Measurements from ENCODE around the gene KRTAP10-5. TPM values are rescaled to one million over a fixed set of nuclear protein-coding genes. Genes with fewer than 3 reads are reported as not detected.
"Not testable (repeated sequence)": the region's sequence is repeated elsewhere in the genome, so short reads cannot be mapped to it uniquely, and the experiment has no call there.

KRTAP10-5 gene
- total RNA-seq, 4 donors from 2014 or later, result not detected

DNA sequence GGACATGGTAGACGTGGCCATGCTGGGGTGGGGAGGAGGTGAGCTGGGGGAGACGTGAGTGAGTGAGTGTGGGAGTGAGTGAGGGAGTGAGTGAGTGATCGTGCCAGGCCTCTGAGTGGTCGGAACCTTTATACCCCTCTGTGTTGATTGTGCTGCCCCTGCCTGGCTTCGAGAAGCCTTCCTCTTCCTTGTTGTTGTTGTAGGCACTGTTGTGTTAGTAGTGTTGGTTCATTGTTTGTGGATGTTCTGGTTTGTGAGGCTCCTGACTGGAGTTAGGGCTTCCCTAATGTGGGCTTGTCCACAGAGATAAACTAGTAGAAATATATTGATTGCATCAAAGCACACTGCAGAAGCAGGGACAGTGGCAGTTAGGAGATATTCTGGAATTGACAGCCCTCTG lies 21.7 kb downstream of the KRTAP10-5 start, which contains the start of gene KRTAP10-3:
TSS of gene KRTAP10-3 (minus strand) at position 101 of the 400 bp plus-strand sequence. CDS start at position 21, 80 bp downstream.
- 56 to 61% methylated on average over 5 of the region's 5 CpGs for WGBS, 2 donors
- Histone ChIP-seq H3K27me3 (no peaks in the 10 kb centered on the region), H3K36me3 (no peaks in the 10 kb centered on the region), H3K9me3 (peaks cover 0 to 33% (median 0%) of the 10 kb centered on the region in 4 donors), H3K27ac (no peak within 1 kb of the TSS), H3K4me3 (no peak within 1 kb of the TSS), H3K4me1 (no peaks in the 10 kb centered on the region)
- no peak for TF ChIP-seq EP300 (IDR thresholded peaks at IDR 0.05)
- TF ChIP-seq, protein P1, sequence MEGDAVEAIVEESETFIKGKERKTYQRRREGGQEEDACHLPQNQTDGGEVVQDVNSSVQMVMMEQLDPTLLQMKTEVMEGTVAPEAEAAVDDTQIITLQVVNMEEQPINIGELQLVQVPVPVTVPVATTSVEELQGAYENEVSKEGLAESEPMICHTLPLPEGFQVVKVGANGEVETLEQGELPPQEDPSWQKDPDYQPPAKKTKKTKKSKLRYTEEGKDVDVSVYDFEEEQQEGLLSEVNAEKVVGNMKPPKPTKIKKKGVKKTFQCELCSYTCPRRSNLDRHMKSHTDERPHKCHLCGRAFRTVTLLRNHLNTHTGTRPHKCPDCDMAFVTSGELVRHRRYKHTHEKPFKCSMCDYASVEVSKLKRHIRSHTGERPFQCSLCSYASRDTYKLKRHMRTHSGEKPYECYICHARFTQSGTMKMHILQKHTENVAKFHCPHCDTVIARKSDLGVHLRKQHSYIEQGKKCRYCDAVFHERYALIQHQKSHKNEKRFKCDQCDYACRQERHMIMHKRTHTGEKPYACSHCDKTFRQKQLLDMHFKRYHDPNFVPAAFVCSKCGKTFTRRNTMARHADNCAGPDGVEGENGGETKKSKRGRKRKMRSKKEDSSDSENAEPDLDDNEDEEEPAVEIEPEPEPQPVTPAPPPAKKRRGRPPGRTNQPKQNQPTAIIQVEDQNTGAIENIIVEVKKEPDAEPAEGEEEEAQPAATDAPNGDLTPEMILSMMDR (IDR thresholded peaks at IDR 0.05), result no peak
- DNase-seq (ENCODE audit: low spot score in 2 of 2), result no peak

DNA sequence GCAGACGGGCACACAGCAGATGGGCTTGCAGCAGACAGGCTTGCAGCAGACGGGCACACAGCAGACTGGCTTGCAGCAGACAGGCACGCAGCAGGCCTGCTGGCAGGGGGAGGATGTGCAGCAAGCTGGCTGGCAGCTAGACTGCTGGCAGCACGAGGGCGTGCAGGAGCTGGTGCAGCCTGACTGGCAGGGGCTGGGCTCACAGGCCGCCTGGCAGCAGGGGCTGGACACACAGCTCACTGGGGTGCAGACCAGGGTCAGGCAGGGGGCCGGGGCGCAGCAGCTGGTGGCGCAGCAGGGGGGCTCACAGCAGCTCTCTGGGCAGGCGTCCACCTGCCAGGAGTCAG lies 22.1 kb downstream of the KRTAP10-5 start:
- H3K4me3 ChIP-seq; H3K27me3 ChIP-seq; H3K36me3 ChIP-seq; DNase-seq (ENCODE audit: low spot score in 2 of 2); H3K4me1 ChIP-seq; H3K27ac ChIP-seq: not testable (repeated sequence)
- WGBS, 2 donors, result 68 to 75% methylated on average over 4 to 7 of the region's 10 CpGs
- H3K9me3 ChIP-seq, result peaks cover 0 to 30% (median 0%) of the 10 kb centered on the region in 4 donors

DNA sequence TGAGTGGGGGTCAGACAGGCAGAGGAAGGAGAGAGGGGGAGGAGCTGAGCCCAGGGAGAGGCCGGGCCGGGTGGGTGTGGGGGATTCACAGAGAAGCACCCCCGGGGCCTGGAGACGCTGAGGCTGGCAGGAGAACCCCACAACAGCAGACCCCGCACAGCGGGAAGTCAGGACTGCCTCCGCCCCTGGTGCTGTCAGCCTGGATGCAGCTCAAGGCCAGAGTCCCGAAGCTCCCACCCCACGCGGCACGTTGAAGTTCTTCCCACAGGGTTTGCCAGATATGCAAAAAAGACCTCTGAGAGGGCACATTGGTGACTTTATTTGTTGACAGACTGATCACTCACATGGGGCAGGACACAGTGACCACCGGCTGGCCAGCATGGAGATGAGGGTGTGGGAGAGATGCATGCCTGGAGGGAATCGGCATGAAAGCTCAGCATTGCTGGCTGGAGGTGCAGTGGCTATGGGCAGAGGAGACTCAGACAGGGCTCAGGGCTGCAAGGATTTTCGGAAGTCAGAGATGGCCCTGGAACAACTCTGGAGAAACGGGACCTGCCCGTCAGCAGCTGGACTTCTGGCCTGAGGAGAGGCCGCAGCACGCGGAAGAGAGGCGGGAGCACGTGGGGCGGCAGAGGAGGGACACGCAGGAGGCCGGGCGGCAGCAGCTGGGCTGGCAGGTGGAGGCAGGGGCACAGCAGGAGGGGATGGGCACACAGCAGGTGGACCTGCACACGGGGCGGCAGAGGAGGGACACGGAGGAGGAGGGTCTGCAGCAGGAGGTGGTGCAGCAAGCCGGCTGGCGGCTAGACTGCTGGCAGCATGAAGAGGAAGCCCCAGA lies 22.7 kb downstream of the KRTAP10-5 start:
- TF ChIP-seq EP300 (IDR thresholded peaks at IDR 0.05), result no peak
- TF ChIP-seq, protein P1 (IDR thresholded peaks at IDR 0.05), result no peak
- TF ChIP-seq POLR2A (IDR thresholded peaks at IDR 0.05), result no peak
- Histone ChIP-seq H3K36me3 (no peaks in the 10 kb centered on the region), H3K27me3 (peaks cover 0 to under 1% of the 10 kb centered on the region in 2 donors), H3K4me3 (no peak overlapping the region), H3K27ac (no peak overlapping the region), H3K4me1 (no peaks in the 10 kb centered on the region), H3K9me3 (peaks cover 0 to 29% (median 0%) of the 10 kb centered on the region in 4 donors)
- WGBS, 2 donors, result 50 to 54% methylated on average over 25 to 30 of the region's 30 CpGs
- DNase-seq (ENCODE audit: low spot score in 2 of 2), result no peak

DNA sequence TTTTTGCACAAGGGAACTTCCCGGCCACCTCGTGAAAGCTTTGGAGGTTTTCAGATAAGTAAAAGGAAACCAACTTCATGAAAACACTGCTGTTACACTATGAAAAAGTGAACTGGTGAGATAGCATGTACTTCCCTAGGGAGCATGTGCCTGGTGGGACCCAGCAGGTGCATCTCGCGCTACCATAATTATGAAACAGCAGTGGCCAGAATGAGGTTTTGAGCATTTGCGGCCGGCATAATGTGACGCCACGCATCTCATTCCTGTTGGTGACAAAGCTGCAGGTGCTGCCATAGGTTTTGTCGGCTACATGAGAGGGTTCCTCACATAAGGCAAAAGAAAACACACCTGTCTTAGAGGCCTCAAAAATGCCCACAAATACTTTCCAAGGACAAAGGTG lies 23.5 kb downstream of the KRTAP10-5 start:
- WGBS, 2 donors, result 76 to 81% methylated on average over 9 of the region's 9 CpGs

DNA sequence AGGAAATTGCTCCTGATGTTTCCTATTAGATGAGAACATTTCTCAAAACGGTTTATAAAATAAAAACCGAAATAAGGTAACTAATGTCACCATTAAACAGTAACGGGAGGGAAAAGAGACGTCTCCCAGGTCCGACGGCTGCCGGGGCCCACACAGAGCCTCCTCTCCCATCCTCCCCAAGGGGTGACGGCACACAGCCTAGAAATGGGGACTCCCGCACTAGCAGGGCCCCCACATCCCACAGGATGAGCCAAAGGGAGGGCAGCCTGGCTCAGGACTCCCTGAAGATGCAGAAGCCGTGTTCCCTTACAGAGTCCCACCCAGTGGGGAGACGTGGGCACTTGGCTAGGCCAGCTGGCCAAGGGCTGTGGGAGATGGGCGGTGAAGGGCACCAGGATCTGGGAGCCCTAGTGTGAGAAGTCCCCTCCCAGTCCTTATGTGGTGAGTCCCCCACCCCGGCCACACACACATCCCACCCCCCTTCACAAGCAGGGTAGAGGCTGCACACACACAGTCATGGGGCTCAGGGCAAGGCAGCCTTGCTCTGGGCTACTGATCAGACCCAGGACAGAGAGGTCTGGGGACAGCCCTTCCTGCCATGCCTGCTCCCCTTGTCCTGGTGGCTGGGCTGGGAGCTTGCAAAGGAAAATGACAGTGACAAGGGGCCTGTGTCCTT lies 25.1 kb downstream of the KRTAP10-5 start:
- Histone ChIP-seq H3K4me3 (no peak overlapping the region), H3K9me3 (peaks cover 0 to 21% (median 0%) of the 10 kb centered on the region in 4 donors), H3K27me3 (peaks cover 0 to 12% of the 10 kb centered on the region in 2 donors), H3K27ac (no peak overlapping the region), H3K4me1 (no peaks in the 10 kb centered on the region), H3K36me3 (no peaks in the 10 kb centered on the region)
- no peak for TF ChIP-seq POLR2A (IDR thresholded peaks at IDR 0.05)
- TF ChIP-seq, protein P1 (IDR thresholded peaks at IDR 0.05), result no peak
- no peak for TF ChIP-seq EP300 (IDR thresholded peaks at IDR 0.05)
- no peak for DNase-seq (ENCODE audit: low spot score in 2 of 2)
- 72 to 73% methylated on average over 8 to 13 of the region's 13 CpGs for WGBS, 2 donors

More for the DNA sequence above, 23.5 kb downstream of the KRTAP10-5 start:
- no peak for TF ChIP-seq EP300 (IDR thresholded peaks at IDR 0.05)
- TF ChIP-seq, protein P1 (IDR thresholded peaks at IDR 0.05), result no peak
- TF ChIP-seq POLR2A (IDR thresholded peaks at IDR 0.05), result no peak
- Histone ChIP-seq H3K9me3 (peaks cover 0 to 21% (median 0%) of the 10 kb centered on the region in 4 donors), H3K27ac (no peak overlapping the region), H3K36me3 (no peaks in the 10 kb centered on the region), H3K4me1 (no peaks in the 10 kb centered on the region), H3K4me3 (no peak overlapping the region), H3K27me3 (peaks cover 0 to 9% of the 10 kb centered on the region in 2 donors)
- no peak for DNase-seq (ENCODE audit: low spot score in 2 of 2)

Data from tibial nerve (tissue), 4 donors.